ENCODE results near the gene HYOU1.

The HYOU1 gene

DNA sequence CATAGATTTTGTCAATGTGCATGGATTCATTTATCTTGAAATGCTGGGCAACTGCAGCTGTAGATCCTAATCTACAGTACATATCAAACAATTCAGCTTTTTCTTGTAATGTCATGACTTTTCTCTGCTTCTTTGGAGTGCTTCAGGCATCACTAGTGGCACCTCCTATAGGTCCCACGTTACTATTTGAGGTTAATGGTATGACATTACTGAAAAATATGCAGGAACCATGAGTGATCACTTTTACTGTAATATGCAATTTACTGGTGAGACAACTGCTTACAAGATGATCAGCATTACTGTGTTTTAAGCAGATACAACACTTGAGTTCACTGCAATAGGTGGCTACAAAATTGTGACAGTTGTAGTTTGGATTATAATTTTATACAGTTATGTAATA is 56.1 kb downstream of the HYOU1 start:
- TF ChIP-seq POLR2A (IDR thresholded peaks at IDR 0.05; ENCODE audit: extremely low read depth, insufficient read length) = no peak
- no peak for TF ChIP-seq MYC (IDR thresholded peaks at IDR 0.05; ENCODE audit: low read depth, low read length)
- no peak for TF ChIP-seq MAX (IDR thresholded peaks at IDR 0.05; ENCODE audit: low read depth, low read length)
- TF ChIP-seq CTCF (IDR thresholded peaks at IDR 0.05; ENCODE audit: low read depth, low read length) = no peak
- no peak overlapping the region for H3K4me3 ChIP-seq (ENCODE audit: low read depth, low read length)
- DNase-seq (ENCODE audit: low read depth) = no peak

DNA sequence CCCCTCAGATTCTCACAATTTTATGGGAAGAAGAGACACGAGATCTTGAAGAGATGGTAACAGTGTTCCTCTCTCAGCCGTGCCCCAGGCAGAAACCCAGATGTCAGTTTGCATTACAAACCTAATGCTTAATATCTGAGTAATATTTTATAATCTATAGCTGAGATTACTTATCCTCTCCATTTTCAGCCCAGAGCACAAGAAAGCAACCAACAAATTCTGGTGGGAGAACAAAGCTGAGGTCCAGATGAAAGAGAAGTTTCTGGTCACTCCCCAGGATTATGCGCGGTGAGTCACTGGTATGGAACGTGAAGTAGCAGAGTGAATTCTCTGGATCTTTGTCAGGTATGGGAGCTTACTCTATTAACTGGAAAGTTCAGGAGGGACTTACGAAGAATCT is 58.2 kb downstream of the HYOU1 start:
- peak overlapping the region; percentile 100 for H3K4me3 ChIP-seq (ENCODE audit: low read depth, low read length)
- DNase-seq (ENCODE audit: low read depth) = no peak
- no peak for TF ChIP-seq CTCF (IDR thresholded peaks at IDR 0.05; ENCODE audit: low read depth, low read length)
- no peak for TF ChIP-seq MYC (IDR thresholded peaks at IDR 0.05; ENCODE audit: low read depth, low read length)
- TF ChIP-seq MAX (IDR thresholded peaks at IDR 0.05; ENCODE audit: low read depth, low read length) = no peak
- TF ChIP-seq POLR2A (IDR thresholded peaks at IDR 0.05; ENCODE audit: extremely low read depth, insufficient read length) = no peak

GRCh38 chr11:118998388-118998717 is 58.7 kb downstream of the HYOU1 start:
- DNase-seq (ENCODE audit: low read depth) = peak; percentile 22
- no peak for TF ChIP-seq MYC (IDR thresholded peaks at IDR 0.05; ENCODE audit: low read depth, low read length)
- H3K4me3 ChIP-seq (ENCODE audit: low read depth, low read length) = peak overlapping the region; percentile 100

DNA sequence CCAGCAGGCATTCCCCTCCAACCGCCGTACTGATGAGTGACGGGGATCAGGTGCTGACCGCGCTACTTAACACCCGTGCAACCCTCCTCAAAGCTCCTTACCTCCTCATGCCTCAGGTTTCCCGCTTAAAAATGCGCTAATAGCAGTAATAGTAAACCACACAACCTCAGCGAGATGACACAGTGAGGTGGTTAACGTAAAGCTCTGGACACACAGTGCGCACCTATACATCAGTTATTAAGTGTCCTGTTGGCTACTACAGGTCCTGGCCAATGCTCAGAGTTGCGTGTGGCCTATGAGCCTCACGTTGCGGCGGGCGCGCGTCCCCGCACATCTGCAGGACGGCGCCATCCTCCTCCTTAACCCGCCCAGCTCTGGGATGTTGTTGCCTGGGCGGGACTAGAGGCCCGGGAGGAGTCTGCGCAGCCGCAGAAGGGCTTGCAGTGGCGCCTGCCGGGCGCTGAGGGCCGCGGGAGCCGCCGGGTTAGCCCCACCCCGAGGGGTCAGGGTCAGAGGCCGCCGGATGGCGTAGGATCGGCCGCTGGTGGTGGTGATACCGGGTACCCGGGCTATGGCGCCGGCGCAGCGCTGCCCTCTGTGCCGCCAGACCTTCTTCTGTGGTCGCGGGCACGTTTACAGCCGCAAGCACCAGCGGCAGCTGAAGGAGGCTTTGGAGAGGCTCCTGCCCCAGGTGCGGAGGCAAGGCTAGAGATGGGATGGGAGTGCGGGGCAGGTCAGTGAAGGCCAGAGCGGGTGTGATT is 59.2 kb downstream of the HYOU1 start, which contains the start of gene CENATAC:
Gene CENATAC (plus strand): TSS at position 512 of the 761 bp plus-strand sequence. CDS start 60 bp downstream, at position 572.
- peak; percentile 68 for TF ChIP-seq MAX (IDR thresholded peaks at IDR 0.05; ENCODE audit: low read depth, low read length)
- TF ChIP-seq POLR2A (IDR thresholded peaks at IDR 0.05; ENCODE audit: extremely low read depth, insufficient read length) = peak; percentile 99
- TF ChIP-seq CTCF (IDR thresholded peaks at IDR 0.05; ENCODE audit: low read depth, low read length) = peak; percentile 3
- peak; percentile 88 for TF ChIP-seq MYC (IDR thresholded peaks at IDR 0.05; ENCODE audit: low read depth, low read length)
- DNase-seq (ENCODE audit: low read depth) = peak; percentile 95
- peak within 1 kb of the TSS; percentile 100 for H3K4me3 ChIP-seq (ENCODE audit: low read depth, low read length)

DNA sequence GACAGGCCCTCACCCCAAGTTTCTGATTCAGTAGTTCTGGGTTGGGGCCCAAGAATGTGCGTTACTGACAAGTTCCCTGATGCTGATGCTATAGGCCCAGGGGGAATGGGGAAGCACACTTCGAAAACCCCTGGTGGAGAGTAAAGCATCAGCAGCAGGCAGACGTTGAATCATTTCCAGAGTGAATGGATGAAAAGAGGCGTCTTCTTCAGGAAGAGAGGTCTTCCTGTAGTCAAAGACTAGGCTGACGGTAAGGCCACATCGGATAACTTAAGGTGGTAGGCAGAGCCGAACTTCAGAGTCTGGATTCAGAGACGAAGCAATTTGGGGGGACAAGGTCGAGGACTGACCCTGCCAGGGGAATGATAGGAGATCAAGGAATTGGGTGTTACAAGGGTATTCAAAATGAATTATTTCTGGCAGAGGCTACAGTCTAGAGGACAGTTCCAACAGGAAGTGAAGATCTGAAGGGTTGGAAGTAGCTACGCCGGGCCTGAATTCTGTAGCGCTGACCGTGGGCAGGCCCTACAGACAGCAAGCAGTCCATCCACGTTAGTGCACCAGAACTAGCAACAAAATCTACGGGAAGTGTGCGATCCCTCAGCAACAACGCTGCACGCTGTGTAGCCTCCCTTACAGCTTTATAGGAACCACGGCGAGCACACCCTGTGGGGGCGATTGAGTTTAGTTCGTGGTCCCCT is 59.9 kb downstream of the HYOU1 start:
- peak; percentile 76 for DNase-seq (ENCODE audit: low read depth)
- H3K4me3 ChIP-seq (ENCODE audit: low read depth, low read length) = peak overlapping the region; percentile 100
- TF ChIP-seq MAX (IDR thresholded peaks at IDR 0.05; ENCODE audit: low read depth, low read length) = no peak
- TF ChIP-seq POLR2A (IDR thresholded peaks at IDR 0.05; ENCODE audit: extremely low read depth, insufficient read length) = no peak
- TF ChIP-seq CTCF (IDR thresholded peaks at IDR 0.05; ENCODE audit: low read depth, low read length) = peak; percentile 43
- TF ChIP-seq MYC (IDR thresholded peaks at IDR 0.05; ENCODE audit: low read depth, low read length) = peak; percentile 40; the same call in 1 of the 2 replicates
